Osteoblast (primary cell): ENCODE measurements around the gene SUSD4. TPM values are rescaled to one million over a fixed set of nuclear protein-coding genes. Genes with fewer than 3 reads are reported as not detected.

ENCODE experiments used
- DNase-seq: peaks from one replicate; pipeline ENCODE4 v3.0.0; 2011; ENCODE audit warnings: low spot score, mixed read lengths; ENCODE audit not compliant: insufficient read length; ENCODE audit errors: missing footprints
- H2AFZ ChIP-seq: 2 replicates; pipeline ENCODE4 v1.6.0; 2011; ENCODE audit warnings: mild to moderate bottlenecking, low read length
- H3K27ac ChIP-seq: 2 replicates; pipeline ENCODE4 v1.5.1; 2011; ENCODE audit warnings: mild to moderate bottlenecking, low read depth, low read length, moderate library complexity
- H3K27me3 ChIP-seq: 2 replicates; pipeline ENCODE4 v1.6.0; 2012; ENCODE audit warnings: mild to moderate bottlenecking, control low read depth, inconsistent platforms, low read length, moderate library complexity; ENCODE audit not compliant: insufficient read depth
- H3K36me3 ChIP-seq: 2 replicates; pipeline ENCODE4 v1.5.1; 2011; ENCODE audit warnings: mild to moderate bottlenecking, low read length, control low read depth, moderate library complexity; ENCODE audit not compliant: insufficient read depth
- H3K4me1 ChIP-seq: 2 replicates; pipeline ENCODE4 v1.5.1; 2011; ENCODE audit warnings: mild to moderate bottlenecking, low read length, control low read depth, moderate library complexity; ENCODE audit not compliant: insufficient read depth
- H3K4me2 ChIP-seq: 2 replicates; pipeline ENCODE4 v1.6.0; 2011; ENCODE audit warnings: mild to moderate bottlenecking, low read length; ENCODE audit not compliant: insufficient read depth
- H3K4me3 ChIP-seq: fragments of 200-600 bp; sonication (generic); 3 replicates; pipeline ENCODE4 v1.5.1; 2012; ENCODE audit warnings: mild to moderate bottlenecking, low read length, inconsistent platforms; ENCODE audit not compliant: insufficient read depth
- H3K79me2 ChIP-seq: 2 replicates; pipeline ENCODE4 v1.6.0; 2012; ENCODE audit warnings: mild to moderate bottlenecking, low read length, control low read depth, inconsistent platforms; ENCODE audit not compliant: insufficient read depth
- H3K9me3 ChIP-seq: 2 replicates; pipeline ENCODE4 v1.5.1; 2011; ENCODE audit warnings: low read depth, low read length, control low read depth
- H4K20me1 ChIP-seq: 2 replicates; pipeline ENCODE4 v1.6.0; 2012; ENCODE audit warnings: mild to moderate bottlenecking, low read length, control low read depth; ENCODE audit not compliant: insufficient read depth
- CTCF ChIP-seq: IDR thresholded peaks from 2 replicates; pipeline ENCODE4 v1.5.1; 2011; ENCODE audit warnings: mild to moderate bottlenecking, low read depth, low read length, moderate library complexity; ENCODE audit errors: extremely low read depth
- total RNA-seq: library from RNA; depleted of rRNA; stranded (reverse); fragments of >200 nt; gene quantifications from 2 replicates; pipeline ENCODE4 v1.2.3, GENCODE V29; 2012

SUSD4 gene
- total RNA-seq, 1 donor: not detected

- no peaks in the 10 kb centered on the region for H3K36me3 ChIP-seq
- H3K4me1 ChIP-seq: no peaks in the 10 kb centered on the region
- H3K4me2 ChIP-seq: no peak overlapping the region
- H3K27me3 ChIP-seq: peaks cover 16% of the 10 kb centered on the region
- no peaks in the 10 kb centered on the region for H3K79me2 ChIP-seq
- H2AFZ ChIP-seq: no peak overlapping the region
- H3K4me3 ChIP-seq: no peak overlapping the region
- H4K20me1 ChIP-seq: no peaks in the 10 kb centered on the region
- no peak for TF ChIP-seq CTCF
- H3K27ac ChIP-seq: no peak overlapping the region
- no peak for DNase-seq
- no peaks in the 10 kb centered on the region for H3K9me3 ChIP-seq
Measured at GRCh38 chr1:223246476-223247112, 117.4 kb downstream of the SUSD4 start.

DNA sequence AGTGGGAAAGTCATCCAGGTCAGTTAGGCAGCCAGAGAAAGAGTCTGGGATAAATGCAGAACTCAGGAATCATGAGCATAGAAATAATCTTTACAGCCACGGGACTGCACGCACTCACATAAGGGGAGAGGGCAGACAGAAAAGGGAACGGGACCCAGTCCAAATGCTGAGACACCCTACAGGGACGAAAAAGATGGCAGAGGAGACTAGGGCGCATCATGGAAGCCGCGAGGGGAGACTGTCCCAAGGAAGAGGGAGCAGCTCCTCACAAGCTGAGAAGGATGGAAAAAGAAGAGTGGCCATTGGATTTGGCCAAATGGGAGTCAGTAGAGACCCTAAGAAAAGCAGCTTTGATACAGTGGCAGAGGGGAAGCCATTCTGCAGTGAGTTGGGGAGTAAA lies 118.0 kb downstream of the SUSD4 start:
- Histone ChIP-seq H3K79me2 (no peaks in the 10 kb centered on the region), H3K9me3 (no peaks in the 10 kb centered on the region), H3K36me3 (no peaks in the 10 kb centered on the region), H3K27ac (no peak overlapping the region), H3K4me2 (no peak overlapping the region), H3K27me3 (peaks cover 16% of the 10 kb centered on the region), H3K4me3 (no peak overlapping the region), H2AFZ (no peak overlapping the region), H3K4me1 (no peaks in the 10 kb centered on the region), H4K20me1 (no peaks in the 10 kb centered on the region)
- DNase-seq: no peak
- no peak for TF ChIP-seq CTCF

DNA sequence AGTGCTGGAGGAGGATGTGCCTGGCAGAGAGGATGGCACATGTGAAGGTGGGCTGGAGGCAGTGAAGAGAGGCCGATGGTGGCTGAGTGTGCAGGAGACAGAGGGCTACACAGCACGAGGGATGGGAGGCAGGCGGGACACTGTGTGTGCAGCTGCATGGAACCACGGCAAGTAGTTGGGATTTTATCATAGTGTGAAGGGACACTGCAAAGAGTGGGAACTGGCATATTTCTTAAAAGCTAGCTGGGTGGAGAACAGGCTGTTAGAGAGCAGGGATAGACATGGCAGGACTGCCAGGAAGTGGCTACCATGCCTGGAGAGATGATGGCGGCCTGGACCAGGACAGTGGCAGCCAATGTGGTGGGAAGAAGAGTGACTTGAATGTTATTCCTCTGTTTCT lies 118.6 kb downstream of the SUSD4 start:
- no peaks in the 10 kb centered on the region for H3K4me1 ChIP-seq
- no peak overlapping the region for H3K4me3 ChIP-seq
- no peak for TF ChIP-seq CTCF
- no peaks in the 10 kb centered on the region for H4K20me1 ChIP-seq
- no peaks in the 10 kb centered on the region for H3K79me2 ChIP-seq
- no peaks in the 10 kb centered on the region for H3K36me3 ChIP-seq
- H3K4me2 ChIP-seq: no peak overlapping the region
- peaks cover 14% of the 10 kb centered on the region for H3K27me3 ChIP-seq
- DNase-seq: no peak
- no peak overlapping the region for H3K27ac ChIP-seq
- H2AFZ ChIP-seq: no peak overlapping the region
- no peaks in the 10 kb centered on the region for H3K9me3 ChIP-seq

GRCh38 chr1:223244366-223245103 lies 119.4 kb downstream of the SUSD4 start:
- no peak overlapping the region for H3K4me2 ChIP-seq
- TF ChIP-seq CTCF: peak; percentile 49
- no peaks in the 10 kb centered on the region for H4K20me1 ChIP-seq
- no peaks in the 10 kb centered on the region for H3K36me3 ChIP-seq
- H2AFZ ChIP-seq: no peak overlapping the region
- no peaks in the 10 kb centered on the region for H3K79me2 ChIP-seq
- H3K4me1 ChIP-seq: no peaks in the 10 kb centered on the region
- no peaks in the 10 kb centered on the region for H3K9me3 ChIP-seq
- no peak overlapping the region for H3K27ac ChIP-seq
- no peak for DNase-seq
- peaks cover 12% of the 10 kb centered on the region for H3K27me3 ChIP-seq
- no peak overlapping the region for H3K4me3 ChIP-seq
